GM12878 (cell line): ENCODE results near the gene GLT6D1.

Experiments
- CEBPB ChIP-seq, 2 experiments: fragments of 150-350 bp in 1 of 2; IDR thresholded peaks; 2 replicates each; pipeline ENCODE4 v1.6.1; 2012 to 2014; ENCODE audit warnings: low read depth in 2 of 2, low read length in 2 of 2, borderline replicate concordance in 1 of 2, inconsistent platforms in 1 of 2
- CUX1 ChIP-seq: IDR thresholded peaks from 2 replicates; pipeline ENCODE4 v1.6.1; 2012; ENCODE audit warnings: improper control_type of control experiment, low read depth, low read length; ENCODE audit not compliant: insufficient replicate concordance
- E2F4 ChIP-seq: IDR thresholded peaks from 2 replicates; pipeline ENCODE4 v1.6.1; 2012; ENCODE audit warnings: low read depth, low read length, improper control_type of control experiment
- MTA2 ChIP-seq: fragments of 450-650 bp; IDR thresholded peaks from 2 replicates; pipeline ENCODE4 v1.6.1; 2016; ENCODE audit warnings: low read depth, mild to moderate bottlenecking, moderate library complexity
- NFYA ChIP-seq: IDR thresholded peaks from 2 replicates; pipeline ENCODE4 v1.6.1; 2011; ENCODE audit warnings: low read depth, mild to moderate bottlenecking, low read length, improper control_type of control experiment, borderline replicate concordance
- PBX3 ChIP-seq: IDR thresholded peaks from 2 replicates; pipeline ENCODE4 v1.6.1; 2011; ENCODE audit warnings: mild to moderate bottlenecking, low read depth, low read length, moderate library complexity; ENCODE audit not compliant: insufficient replicate concordance
- STAT1 ChIP-seq: fragments of 450-650 bp; conservative IDR thresholded peaks from 2 replicates; pipeline ENCODE4 v1.6.1; 2014; ENCODE audit warnings: antibody characterized with exemption, mild to moderate bottlenecking
- USF1 ChIP-seq: IDR thresholded peaks from 2 replicates; pipeline ENCODE4 v1.6.1; 2011; ENCODE audit warnings: borderline replicate concordance, low read depth, mild to moderate bottlenecking, moderate library complexity, mixed read lengths, low read length; ENCODE audit not compliant: insufficient read depth; ENCODE audit errors: extremely low read length
- USF2 ChIP-seq: IDR thresholded peaks from 2 replicates; pipeline ENCODE4 v1.6.1; 2011; ENCODE audit warnings: low read depth, low read length, improper control_type of control experiment, borderline replicate concordance
- ZBTB33 ChIP-seq: fragments of 450-650 bp; IDR thresholded peaks from 2 replicates; pipeline ENCODE4 v1.6.1; 2017; ENCODE audit warnings: mild to moderate bottlenecking

GRCh38 chr9:135680056-135680455 lies 40.7 kb upstream of the GLT6D1 start:
- TF ChIP-seq NFYA = no peak
- TF ChIP-seq CEBPB (IDR thresholded peaks at IDR 0.05; ENCODE audit: borderline replicate concordance in 1 of 2, low read depth in 2 of 2, low read length in 2 of 2) = no peak
- TF ChIP-seq ZBTB33 = no peak
- TF ChIP-seq E2F4 = no peak
- no peak for TF ChIP-seq PBX3
- TF ChIP-seq USF2 = no peak
- no peak for TF ChIP-seq USF1
- TF ChIP-seq MTA2 = no peak
- no peak for TF ChIP-seq CUX1
- no peak for TF ChIP-seq STAT1
